M059J (cell line): Measurements from ENCODE around the gene SGCD. TPM values are rescaled to one million over a fixed set of nuclear protein-coding genes. Genes with fewer than 3 reads are reported as not detected.
A peak's percentile ranks its signal among the peaks of the same experiment; 100 is the strongest.

ENCODE experiments used
- DNase-seq: peaks from one replicate; pipeline ENCODE4 v3.0.0-alpha.2; 2012; ENCODE audit warnings: low read depth
- total RNA-seq: library from RNA; depleted of rRNA; stranded (reverse); fragments of >200 nt; shearing (Covaris generic); gene quantifications from 2 replicates; pipeline ENCODE4 v1.2.3, GENCODE V29; 2014

SGCD gene
- total RNA-seq, 1 experiment from 2014 or later: 1.7 TPM

DNA sequence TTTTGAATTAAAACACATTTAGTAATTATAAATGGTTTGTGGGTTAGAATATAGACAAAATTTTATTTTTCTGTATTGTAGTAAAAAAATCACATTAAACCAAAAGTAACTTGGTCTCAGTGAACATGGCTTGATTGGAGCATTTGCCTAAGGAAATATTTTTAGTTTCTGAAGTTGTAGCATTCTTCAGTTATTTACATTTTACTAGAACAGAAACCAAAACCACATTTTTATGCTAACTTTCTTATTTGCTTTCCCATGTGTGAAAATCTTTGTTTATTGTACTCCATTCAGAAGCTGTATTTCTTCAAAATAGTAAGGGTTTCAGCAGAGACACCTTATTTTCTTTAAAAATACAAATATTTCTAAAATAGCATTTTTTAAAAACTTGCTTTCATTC is 129.9 kb downstream of the SGCD start:
- DNase-seq: no peak

DNA sequence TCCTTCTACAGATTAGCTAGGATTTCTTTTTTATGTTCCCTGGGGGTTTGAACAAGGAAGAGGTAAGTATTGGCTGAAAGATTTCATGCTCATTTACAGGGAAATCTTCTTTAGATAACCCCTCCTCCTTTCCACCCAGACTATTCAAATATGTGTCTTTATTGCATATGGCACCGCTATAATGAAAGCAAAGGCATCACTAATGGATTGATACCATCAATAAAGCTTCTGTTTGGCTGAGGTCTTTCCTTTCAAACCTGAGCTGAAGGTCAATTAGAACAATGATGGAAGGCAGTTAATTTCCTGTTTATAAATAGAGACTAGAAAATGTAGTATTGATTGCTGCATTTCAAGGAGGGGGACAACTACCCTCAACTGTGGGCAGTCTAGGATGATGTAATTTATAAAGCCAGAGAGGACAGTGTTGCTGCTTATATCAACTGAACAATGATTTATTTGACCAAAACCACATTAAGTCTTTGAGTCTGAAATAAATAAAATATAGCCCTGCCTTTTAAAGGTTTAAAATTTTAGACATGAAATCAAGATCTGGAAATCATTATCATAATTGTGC is 132.9 kb downstream of the SGCD start:
- no peak for DNase-seq

DNA sequence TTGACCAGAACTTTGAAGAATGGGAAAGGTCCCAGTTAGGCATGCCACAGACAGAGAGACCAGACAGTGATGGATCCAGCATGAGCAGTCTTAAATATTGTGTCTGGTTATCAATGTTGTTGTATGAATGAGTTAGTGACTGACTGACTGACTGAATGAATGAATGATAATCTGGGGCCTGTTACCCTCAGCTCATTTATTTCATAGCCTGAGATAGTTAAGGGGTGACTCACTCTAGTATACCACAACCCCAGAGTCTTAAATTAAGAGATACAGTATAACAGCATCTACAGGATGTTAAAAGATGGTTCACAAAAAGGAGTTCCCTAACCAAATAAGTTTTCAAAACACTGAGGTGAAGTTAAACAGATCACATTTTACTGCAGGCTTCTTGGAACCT is 133.5 kb downstream of the SGCD start:
- peak; percentile 6 for DNase-seq

DNA sequence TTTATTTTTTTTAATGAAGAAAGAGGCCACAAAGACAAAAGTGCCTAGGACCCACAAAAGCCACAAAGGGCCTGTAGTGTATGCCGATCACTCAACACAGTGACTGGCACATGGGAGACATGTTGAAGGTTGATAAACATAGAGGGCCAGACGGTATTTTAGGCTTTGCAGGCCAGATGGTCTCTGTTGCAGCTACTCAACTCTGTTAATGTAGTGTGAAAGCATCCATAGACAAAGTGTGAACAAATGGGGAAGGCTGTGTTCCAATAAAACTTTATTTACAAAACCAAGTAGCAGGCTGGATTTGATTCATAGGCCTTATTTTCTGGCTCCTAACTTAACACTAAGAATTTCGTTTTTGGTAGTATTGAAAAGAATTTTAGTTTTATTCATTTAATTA is 139.9 kb downstream of the SGCD start:
- DNase-seq: no peak

DNA sequence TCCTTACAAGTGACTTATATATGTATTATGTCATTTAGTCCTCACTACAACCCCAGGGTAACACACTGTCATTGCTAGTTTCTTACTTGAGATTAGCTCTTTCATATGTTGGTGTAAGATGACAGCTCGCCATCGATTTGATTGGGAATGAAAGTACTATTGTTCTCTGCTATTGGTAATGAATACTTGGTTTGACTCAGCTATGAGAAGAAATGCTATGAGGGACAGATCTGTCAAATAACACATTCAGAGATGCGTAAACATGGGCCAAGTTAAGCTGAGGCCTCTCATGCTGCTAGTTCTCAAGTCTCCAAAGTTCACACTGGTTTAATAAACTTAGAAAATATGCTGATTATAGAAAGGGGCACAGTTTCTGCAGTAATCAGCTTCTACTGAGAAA is 142.7 kb downstream of the SGCD start:
- no peak for DNase-seq

DNA sequence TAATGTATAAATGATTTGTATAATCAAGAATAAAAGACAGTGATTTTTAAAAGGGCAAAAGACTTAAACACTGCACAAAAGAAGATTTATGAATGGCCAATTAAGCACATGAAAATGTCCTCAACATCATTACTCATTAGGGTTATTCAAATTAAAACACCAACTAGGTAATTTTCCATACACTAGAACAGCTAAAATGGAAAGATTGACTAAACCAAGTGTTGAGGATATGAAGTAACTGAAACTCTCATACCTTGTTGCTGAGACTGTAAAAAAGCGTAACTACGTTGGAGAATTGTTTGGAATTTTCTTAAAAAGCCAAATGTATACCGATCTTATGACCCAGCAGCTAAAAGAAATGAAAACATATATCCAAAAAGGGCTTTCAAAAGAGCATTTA is 144.9 kb downstream of the SGCD start:
- DNase-seq: no peak

DNA sequence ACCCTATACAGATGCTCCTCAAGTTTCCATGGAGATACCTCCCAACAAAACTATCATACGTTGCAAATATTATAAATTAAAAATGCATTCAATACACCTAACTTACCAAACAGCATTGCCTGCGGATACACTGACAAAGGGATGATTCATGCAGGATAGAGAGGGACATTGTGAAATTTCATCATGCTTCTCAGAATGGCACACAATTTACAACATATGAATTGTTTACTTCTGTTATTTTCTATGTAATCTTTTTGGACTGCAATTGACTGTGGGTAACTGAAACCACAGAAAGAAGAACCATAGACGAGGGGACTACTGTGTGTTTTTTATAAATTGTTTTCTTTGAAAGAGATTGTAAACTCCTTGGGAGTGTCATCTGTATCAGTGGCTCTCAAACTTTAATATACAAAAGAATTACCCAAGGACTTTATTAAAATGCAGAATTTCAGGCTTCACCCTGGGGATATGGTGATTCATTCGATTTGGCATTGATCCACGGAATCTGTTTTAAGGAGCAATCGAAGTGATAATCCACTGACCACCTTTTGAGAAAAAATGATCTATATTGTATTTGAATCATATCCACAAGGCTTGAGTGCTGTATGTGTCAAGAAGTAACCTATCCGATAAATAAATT is 146.4 kb downstream of the SGCD start:
- peak; percentile 11 for DNase-seq

DNA sequence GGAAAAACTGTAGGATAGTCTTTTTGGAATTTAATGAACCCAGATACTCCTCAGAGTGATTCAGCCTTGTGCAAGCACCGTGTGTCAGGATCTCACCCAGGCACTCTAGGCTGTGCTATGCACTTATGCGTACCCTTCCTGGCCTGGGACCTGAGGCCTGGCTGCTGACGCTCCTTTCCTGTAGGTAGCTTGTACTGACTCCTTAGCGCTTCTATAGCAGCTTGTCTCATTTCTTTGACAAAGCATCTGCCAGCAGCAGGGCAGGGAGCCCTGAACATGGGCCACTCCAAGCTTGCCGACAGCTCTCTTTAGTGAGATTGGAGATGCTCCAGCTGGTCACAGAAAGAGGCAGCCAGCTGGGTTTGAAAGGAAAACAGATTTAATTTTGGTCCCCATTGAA is 147.3 kb downstream of the SGCD start:
- no peak for DNase-seq

DNA sequence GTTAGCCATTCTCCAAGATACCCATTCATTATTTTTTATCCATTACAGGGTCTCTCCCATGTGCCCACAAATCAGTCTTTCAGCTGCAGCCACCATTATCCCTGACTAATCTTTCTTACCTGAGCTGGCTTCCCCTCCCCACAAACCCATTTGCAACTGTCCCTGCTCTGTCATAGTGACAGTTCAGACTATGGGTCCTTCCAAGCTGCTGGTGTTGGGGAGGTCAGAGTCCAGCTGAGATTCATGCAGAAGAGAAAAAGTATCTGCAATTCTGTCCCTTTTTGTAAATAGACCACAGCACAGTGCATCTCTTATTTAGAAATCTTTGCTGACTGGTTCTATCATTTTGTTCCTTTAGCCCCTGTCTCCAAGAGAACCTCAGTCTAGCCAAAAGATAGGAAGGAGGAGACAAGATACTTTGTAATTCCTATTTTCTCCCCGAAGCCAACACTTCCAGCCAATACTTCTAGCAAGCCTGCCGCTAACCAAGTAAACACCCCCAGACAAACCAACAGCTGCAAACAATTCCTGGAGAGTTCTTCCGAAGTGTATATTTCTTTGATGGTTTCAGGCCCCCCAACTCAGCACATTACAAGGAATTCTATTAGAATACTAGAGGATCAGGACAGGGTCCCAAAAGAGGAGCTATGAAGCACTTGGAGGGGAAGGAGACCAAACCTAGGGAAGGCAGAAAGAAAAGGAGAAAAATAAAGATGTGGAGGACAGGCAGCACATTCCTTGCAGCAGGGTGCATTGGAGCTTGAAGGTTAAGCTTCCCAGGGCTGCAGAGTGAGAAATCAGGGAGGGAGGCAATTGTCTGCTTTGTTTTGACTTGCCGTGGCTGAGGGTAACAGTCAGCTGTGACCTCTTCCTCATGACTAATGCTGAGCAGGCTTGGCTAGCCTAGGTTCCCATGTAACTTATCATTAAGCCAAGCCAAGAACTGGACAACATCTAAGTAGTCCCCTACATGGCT is 148.5 kb downstream of the SGCD start:
- DNase-seq: peak; percentile 51

DNA sequence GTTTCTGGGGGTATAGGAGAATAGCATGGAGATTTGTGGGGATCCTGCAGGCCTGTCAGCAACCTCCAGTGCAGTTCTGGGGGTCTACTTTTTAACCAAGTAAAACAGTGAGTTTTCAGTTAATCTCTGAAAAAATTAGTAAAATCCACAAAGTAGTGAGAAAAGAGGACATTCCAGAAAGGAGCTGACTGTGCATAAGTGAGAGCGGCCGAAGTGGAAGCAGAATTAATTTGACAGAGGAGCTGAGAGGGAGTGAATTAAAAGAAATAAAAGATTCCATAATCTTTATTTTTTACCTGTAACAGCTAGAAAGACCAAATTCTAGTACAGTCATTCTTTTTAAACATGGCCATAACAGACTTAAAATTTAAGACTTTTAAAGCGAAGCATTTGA is 149.2 kb downstream of the SGCD start:
- no peak for DNase-seq

DNA sequence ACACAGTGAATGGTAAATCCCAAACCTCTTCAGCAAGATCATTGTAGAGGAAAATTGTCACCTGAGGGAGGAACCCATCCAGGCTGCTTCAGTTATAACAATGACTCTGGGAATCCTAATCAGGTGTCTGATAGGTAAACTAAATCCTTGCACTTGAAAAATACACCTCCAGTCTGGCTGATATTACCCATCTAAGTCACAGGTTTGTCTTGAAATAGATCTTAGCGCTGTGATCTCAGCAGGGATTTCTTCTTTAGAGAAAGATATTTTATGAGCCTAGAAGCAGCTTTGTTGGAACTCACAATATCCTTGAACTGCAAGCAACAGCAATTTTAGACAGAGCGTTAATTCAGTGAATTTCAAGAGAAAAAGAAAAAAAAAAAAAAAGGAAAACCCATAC is 149.7 kb downstream of the SGCD start:
- DNase-seq: no peak

DNA sequence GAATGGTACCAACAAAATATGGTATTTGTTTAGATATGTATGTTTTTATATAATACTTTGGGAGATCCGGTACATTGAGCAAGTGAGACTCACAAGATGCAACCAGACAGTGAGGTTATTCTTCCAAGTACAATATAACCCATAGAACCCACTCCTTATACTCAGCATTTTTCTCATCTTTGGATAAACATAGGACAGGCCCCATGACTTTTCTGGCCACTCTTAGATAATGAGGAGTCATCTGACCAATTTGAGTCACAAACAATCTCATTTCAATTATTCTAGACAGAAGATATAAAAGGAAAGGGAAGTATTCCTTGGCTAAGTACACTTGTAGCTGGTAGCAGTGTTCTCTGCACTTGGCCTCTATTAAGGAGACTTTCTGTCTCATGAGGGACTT is 150.2 kb downstream of the SGCD start:
- DNase-seq: no peak

DNA sequence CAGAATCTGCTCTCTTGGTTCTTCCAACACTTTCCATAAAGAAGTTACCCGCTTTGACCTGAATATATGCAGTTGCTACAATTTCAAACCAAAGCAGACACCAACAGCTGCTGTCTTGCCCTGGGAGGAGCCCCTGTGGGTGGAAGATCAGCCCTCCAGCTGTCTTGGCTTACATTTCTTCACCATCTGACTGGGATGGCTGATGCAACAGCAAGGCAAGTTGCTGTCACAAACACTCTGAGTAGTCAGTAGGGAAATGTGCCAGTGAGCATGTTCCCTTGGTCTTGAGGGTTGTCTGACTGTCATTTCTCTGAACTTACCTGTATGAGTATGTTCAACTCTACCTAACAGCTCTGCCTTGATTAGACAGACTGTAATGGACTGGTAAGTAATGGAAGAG is 152.9 kb downstream of the SGCD start:
- DNase-seq: no peak

DNA sequence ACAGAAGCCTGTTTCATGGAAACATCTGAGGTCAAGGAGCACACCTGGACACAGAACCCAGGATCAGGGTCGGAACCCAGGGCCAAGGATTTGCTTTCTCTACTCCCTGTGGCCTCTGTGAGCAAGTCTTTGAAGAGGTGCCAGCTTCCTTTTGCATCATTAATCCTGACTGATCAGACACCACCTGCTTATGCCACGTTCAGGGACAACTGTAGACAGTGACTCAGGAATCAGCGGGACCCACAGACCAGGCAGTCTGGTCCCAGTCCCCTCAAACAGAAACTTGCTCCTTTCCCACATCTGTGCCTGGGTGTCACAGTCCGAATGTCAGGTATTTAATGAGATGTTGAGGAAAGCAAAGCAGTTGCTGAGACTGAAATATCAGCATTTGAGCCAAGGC is 154.8 kb downstream of the SGCD start:
- DNase-seq: peak; percentile 5

DNA sequence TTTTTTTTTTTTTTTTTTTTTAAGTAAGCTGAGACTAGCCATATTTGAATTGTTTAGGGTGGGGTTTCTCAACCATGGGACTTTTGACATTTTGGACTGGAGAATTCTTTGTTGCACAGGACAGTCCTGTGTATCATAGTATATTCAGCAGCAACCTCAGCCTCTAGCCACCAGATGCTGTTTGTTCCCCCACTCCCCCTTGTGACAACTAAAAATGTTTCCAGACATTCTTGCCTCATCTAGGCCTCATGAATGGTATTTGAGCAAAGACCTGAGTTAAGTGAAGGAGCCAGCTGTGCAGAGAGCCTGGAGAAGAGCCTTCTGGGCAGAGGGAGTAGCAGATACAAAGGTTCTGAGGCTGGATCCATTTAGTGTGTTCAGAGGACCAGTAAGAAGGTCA is 155.9 kb downstream of the SGCD start:
- no peak for DNase-seq

DNA sequence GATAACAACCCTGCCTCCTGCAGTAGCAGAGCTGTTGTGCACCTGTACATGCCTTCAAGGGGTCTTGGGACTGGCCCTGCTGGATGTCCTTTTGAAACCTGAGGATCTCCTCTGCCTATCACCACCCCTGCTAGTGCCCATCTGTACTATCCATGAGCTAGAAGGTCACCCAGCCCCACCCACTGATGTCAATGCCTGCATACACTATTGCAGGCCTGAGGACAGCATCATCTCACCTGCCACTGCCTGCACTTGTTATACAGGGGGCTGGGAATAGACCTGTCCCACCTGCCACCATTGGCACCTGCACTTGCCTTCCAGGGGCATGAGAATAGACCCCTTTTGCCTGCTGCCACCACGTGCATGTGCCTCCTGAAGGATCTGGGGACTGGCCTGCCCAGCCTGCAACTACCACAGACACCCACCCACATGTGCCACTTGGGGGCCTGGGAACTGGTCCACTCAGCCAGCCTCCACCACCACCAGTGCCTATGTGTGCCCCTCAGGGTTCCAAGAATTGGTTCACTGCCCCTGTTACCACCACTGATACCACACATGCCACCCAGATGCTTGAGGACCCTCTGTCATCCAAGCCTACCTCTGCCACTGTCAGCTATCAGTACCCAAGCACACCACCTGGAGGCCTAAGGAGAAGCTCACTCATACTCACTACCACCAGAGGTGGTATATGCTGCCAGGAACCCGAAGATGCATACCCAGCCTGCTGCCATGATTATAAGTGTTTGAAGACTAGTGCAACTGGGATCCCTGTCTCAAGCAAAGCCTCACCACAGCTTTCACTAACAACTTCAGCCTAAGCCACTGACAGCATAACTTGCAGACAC is 159.7 kb downstream of the SGCD start:
- DNase-seq: no peak

DNA sequence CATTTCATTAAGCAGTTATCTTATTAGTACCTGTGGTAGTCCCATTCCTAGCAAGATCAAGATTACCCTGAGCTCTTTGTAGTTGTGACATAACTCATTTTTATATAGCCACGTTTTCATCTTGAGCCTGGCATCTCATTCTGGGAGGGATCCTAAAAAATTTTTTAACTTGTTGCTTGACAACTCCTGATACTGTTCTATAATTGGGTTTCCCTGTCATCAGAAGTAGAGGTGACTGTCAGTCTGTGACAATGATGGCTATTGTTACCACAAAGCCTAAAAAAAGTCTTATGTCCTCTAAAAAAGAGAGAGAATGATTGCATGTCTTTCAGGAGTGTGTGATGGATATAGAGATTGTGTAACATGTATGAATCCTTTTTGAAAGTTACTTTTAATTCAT is 164.8 kb downstream of the SGCD start:
- DNase-seq: no peak

DNA sequence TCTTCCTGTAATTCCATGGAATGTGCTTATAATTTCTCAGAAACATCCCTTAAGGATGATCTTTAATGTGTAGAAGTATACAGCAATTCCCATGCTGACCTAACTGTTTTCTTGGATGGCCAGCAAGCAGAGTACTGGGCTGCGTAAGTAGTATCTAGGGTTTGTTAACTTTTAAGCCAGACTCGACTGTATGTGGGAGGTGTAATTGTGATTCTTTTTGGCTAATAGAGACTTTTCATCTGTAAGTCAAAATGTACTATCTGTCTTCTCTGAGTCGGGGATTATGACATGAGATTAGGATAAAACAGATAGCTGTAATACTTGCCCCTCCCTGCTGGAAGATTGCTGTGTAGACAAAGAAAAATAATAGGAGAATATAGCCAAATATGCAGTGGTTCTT is 169.3 kb downstream of the SGCD start:
- DNase-seq: no peak

DNA sequence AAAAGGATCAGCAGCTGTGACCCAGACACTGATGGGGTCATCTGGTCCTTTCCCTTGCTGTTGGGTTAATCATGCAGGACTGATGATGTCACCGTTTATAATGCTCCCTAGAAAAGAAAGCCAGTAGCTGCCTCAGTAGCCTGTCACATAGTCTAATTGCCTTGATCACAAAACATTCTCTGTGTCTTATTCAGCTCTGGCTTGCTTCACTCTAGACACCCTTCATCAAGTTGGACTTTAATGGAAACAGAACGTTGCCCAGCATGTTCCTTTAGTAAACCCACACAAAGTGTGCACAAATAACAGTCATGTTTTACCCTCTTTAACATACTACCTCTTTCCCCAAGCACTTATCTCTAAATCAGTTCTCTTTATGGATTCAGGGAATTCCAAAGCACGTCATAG is 170.8 kb downstream of the SGCD start:
- DNase-seq: peak; percentile 18

DNA sequence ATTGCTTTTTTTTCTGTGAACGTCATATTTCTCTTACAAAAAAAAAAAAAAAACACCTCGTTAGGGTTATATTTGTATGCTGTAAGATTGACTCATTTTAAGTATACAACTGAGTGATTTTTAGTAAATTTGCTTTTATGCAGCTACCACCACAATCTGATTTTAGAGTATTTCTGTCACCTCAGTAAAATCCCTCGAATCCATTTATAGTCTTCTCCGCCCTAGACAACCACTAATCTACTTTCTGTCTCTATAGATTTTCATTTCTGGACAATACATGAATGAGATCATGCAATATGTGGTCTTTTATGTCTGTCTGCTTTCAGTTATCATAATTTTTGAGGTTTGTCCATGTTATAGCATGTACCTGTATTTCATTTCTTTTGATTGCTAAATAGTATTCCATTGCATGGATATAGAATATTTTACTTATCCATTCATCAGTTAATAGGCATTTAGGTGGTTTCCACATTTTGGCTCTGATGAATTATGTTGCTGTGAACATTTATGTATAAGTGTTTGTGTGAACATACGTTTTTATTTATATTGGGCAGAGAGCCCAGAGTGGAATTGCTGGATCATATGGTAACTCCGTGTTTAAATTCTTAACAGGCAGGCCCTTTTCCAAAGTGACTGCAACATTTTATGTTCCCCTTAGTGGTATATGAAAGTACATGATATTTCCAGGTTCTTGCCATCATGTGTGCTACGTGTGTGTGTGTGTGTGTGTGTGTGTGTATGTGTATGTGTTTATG is 171.4 kb downstream of the SGCD start:
- DNase-seq: no peak

DNA sequence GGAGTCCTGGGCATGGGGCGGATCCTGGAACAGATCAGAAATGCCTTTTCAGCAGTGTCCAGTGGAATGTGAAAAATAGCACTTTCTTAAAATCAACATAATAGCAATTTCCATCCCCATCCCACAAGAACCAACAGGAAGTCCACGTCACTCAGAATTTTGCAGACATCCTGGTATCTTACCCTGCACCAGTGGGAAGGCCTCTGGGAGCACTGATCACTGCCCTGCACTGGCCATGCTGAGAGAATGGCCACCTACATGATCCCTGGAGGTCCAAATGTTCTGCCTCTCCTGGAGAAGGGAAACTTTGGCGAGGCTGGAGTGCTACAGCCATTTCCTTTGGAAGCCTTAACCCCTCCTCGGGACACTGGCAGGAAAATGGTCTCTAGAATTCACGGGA is 173.8 kb downstream of the SGCD start:
- DNase-seq: no peak
